Testis (tissue), 3 donors: ENCODE measurements around the gene GK2. TPM values are rescaled to one million over a fixed set of nuclear protein-coding genes. Genes with fewer than 3 reads are reported as not detected.

ENCODE experiments used
- DNase-seq: peaks from one replicate; pipeline ENCODE4 v3.0.0-alpha.2; 2019
- H3K27ac ChIP-seq, 2 donors: fragments of 200-600 bp; sonication (generic); one replicate each; pipeline ENCODE4 v1.5.1; 2019
- H3K27me3 ChIP-seq: fragments of 200-600 bp; sonication (generic); one replicate; pipeline ENCODE4 v1.5.1; 2019
- H3K36me3 ChIP-seq: fragments of 200-600 bp; sonication (generic); one replicate; pipeline ENCODE4 v1.5.1; 2017; ENCODE audit warnings: low read depth; ENCODE audit errors: missing control alignments
- H3K4me1 ChIP-seq: fragments of 200-600 bp; sonication (generic); one replicate; pipeline ENCODE4 v1.5.1; 2019
- H3K4me3 ChIP-seq, 2 donors: fragments of 200-600 bp; sonication (generic); one replicate each; pipeline ENCODE4 v1.5.1; 2017 to 2019
- H3K9me3 ChIP-seq: fragments of 200-600 bp; sonication (generic); one replicate; pipeline ENCODE4 v1.5.1; 2017
- POLR2A ChIP-seq: fragments of 450-650 bp; IDR thresholded peaks from one replicate; pipeline ENCODE4 v1.6.1; 2017; ENCODE audit warnings: antibody characterized with exemption, mild to moderate bottlenecking, moderate library complexity
- WGBS, 2 donors: methylation state at CpG; one replicate each; pipeline ENCODE4 v1.1.5; 2018; 5-methylcytosine and 5-hydroxymethylcytosine counted together
- intact Hi-C: fragments of 100-400 bp; cut with DNase I; formaldehyde crosslinking; loops from one replicate; pipeline ENCODE4 v1.15.1; 2023; ENCODE audit warnings: low total_unique reads
- polyA plus RNA-seq: library from polyadenylated mRNA; stranded (reverse); fragments of 350-450 nt; fragmentation: Illumina TruSeq; extraction: RNeasy Lipid Tissue Mini Kit (QIAGEN cat#74804); gene quantifications from one replicate; pipeline ENCODE4 v1.2.3, GENCODE V29; 2014; ENCODE audit warnings: low read depth, low replicate concordance; ENCODE audit not compliant: insufficient read depth
- total RNA-seq, 2 donors: library from RNA; depleted of rRNA; stranded (reverse); fragments of >200 nt; gene quantifications; one replicate each; pipeline ENCODE4 v1.2.3, GENCODE V29; 2016
- TF ChIP-seq, protein P1 (sequence below), 3 experiments: fragments of 450-650 bp in 2 of 3; fragments of 200-600 bp in 1 of 3; sonication (generic) in 1 of 3; IDR thresholded peaks; one replicate each; pipeline ENCODE4 v1.5.1; 2016 to 2019; ENCODE audit warnings: antibody characterized with exemption in 3 of 3, mild to moderate bottlenecking in 2 of 3, moderate library complexity in 1 of 3

Gene GK2
- total and polyA plus RNA-seq, 3 donors from 2014 or later: 29.0 to 201 (median 43.7) TPM

DNA sequence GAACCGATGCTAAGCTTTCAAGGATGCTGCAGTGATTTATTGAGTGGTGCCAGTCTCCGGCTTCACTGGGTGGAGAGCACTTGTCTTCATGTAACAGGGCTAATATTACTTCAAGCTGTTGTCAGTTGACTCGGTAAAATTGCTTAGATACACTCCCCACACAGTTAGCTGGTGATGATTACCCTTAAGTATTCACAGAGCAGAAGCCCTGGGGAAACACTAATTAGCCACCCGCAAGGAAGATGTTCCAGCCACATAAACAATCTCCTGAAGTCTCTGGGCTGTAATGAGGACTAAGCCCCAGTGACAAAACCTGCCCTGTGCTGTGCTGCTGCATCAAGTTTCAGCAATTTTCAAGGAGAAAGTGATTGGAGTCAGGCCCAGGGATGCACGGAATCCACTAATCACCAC is 37.3 kb upstream of the GK2 start:
- intact Hi-C loops: no loop called here
- DNase-seq: peak; percentile 35
- no peak for TF ChIP-seq POLR2A
- TF ChIP-seq, protein P1, sequence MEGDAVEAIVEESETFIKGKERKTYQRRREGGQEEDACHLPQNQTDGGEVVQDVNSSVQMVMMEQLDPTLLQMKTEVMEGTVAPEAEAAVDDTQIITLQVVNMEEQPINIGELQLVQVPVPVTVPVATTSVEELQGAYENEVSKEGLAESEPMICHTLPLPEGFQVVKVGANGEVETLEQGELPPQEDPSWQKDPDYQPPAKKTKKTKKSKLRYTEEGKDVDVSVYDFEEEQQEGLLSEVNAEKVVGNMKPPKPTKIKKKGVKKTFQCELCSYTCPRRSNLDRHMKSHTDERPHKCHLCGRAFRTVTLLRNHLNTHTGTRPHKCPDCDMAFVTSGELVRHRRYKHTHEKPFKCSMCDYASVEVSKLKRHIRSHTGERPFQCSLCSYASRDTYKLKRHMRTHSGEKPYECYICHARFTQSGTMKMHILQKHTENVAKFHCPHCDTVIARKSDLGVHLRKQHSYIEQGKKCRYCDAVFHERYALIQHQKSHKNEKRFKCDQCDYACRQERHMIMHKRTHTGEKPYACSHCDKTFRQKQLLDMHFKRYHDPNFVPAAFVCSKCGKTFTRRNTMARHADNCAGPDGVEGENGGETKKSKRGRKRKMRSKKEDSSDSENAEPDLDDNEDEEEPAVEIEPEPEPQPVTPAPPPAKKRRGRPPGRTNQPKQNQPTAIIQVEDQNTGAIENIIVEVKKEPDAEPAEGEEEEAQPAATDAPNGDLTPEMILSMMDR (IDR thresholded peaks at IDR 0.05): no peak

DNA sequence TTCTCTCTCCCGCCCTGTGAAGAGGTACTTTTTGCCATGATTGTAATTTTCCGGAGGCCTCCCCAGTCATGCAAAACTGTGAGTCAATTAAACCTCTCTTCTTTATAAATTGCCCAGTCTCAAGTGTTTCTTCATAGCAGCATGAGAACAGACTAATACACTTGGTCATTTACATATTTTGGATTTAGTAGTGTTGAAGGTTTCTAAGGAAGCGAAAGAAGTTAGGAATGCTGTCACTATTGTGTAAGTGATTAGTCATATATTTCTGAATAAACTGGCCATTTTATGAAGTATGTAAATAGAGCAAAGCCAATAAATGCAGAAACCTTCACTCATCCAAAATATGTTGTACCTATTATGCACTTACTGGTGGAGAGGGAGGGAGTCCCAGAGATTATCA is 34.4 kb upstream of the GK2 start:
- intact Hi-C loops: no loop called here
- Histone ChIP-seq H3K4me1 (no peaks in the 10 kb centered on the region), H3K9me3 (no peaks in the 10 kb centered on the region), H3K36me3 (no peaks in the 10 kb centered on the region), H3K27ac (no peak overlapping the region), H3K27me3 (no peaks in the 10 kb centered on the region), H3K4me3 (no peak overlapping the region)
- 89 to 97% methylated on average over 3 of the region's 3 CpGs for WGBS, 2 donors
- no peak for DNase-seq
- no peak for TF ChIP-seq POLR2A
- TF ChIP-seq, protein P1 (IDR thresholded peaks at IDR 0.05): no peak

More for the DNA sequence above, 37.3 kb upstream of the GK2 start:
- H3K27ac ChIP-seq: no peak overlapping the region
- 32 to 43% methylated on average over 5 of the region's 5 CpGs for whole genome bisulfite sequencing, 2 donors
- H3K27me3 ChIP-seq: no peaks in the 10 kb centered on the region
- no peaks in the 10 kb centered on the region for H3K4me1 ChIP-seq
- H3K9me3 ChIP-seq: no peaks in the 10 kb centered on the region
- H3K36me3 ChIP-seq: no peaks in the 10 kb centered on the region
- no peak overlapping the region for H3K4me3 ChIP-seq

DNA sequence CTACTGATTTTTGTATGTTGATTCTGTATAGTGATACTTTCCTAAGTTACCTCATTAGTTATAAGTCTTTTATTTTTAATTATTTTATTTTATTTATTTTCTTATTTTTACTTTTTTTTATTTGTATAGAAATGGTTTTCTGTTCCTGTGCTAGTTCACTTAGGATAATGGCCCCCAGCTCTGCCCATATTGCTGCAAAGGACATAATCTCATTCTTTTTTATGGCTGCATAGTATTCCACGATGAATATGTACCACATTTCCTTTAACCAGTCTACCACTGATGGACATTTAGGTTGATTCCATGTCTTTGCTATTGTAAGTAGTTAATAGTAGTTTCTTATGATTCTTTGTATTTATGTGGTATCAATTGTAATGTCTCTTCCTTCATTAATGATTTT is 31.5 kb upstream of the GK2 start:
- H3K36me3 ChIP-seq: no peaks in the 10 kb centered on the region
- H3K4me3 ChIP-seq: no peak overlapping the region
- no peaks in the 10 kb centered on the region for H3K4me1 ChIP-seq
- TF ChIP-seq, protein P1 (IDR thresholded peaks at IDR 0.05): no peak
- no peak for TF ChIP-seq POLR2A
- H3K27ac ChIP-seq: no peak overlapping the region
- intact Hi-C loops: no loop called here
- 90 to 94% methylated on average over 1 of the region's 1 CpG for WGBS, 2 donors
- DNase-seq: no peak
- no peaks in the 10 kb centered on the region for H3K27me3 ChIP-seq
- H3K9me3 ChIP-seq: no peaks in the 10 kb centered on the region

DNA sequence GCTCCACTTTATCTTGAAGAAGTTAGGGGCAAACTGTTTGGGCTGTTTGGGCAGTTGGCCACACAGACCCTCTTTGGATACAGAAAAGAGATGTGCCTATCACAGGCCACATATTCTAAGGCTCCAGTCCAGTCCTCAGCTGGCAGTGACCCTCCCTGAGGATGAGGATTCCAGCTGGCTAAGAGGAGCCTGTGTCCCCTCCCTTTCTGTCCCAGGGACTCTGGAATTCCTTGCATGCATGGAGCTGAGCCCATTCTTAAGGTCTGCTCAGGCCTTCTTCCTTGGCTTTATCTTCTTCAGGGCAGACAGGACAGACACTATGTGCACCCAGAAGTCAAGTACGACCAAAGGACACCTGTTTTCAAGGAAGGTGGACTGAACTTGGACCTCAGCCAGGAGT is 23.8 kb upstream of the GK2 start:
- no peak for DNase-seq
- H3K4me3 ChIP-seq: no peak overlapping the region
- no peaks in the 10 kb centered on the region for H3K9me3 ChIP-seq
- intact Hi-C loops: no loop called here
- H3K27me3 ChIP-seq: no peaks in the 10 kb centered on the region
- H3K27ac ChIP-seq: no peak overlapping the region
- H3K36me3 ChIP-seq: no peaks in the 10 kb centered on the region
- H3K4me1 ChIP-seq: no peaks in the 10 kb centered on the region
- 74 to 83% methylated on average over 1 of the region's 1 CpG for WGBS, 2 donors
- no peak for TF ChIP-seq POLR2A
- TF ChIP-seq, protein P1 (IDR thresholded peaks at IDR 0.05): no peak

DNA sequence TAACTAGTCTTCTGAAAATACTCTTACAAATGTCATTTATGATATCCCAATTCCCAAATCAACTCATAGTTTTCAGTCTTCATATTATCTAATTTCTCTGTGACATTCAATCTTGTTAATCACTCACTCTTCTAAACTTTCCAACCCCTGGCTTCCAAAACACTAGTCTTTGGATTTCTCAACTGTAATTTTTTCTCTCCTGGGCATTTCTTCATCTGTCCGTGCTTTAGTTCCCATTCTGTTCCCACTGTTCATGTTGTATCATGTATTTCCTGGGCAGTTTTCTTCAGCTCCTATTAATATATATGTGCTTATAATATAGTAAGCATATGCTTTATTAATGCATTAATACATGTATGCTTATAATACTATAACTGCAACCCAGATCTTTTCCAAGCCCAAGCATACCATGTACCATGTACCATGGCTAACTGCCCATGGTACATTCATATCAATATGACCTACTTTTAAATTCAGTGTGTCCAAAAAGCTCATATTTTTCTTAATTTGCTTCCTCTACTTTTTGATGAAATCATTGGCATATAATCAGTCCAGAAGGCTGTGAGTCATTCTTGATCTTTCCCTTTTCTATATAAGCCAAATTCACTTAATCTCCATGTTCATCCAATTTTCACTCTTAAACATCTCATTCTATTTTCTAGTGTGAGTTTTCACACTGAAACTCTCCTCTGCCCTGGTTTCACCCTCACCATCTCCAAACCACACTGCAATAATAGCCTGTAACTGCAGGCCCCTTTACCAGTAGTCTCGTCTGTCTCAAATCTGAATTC is 21.3 kb upstream of the GK2 start:
- no peak for DNase-seq
- intact Hi-C loops: no loop called here
- Histone ChIP-seq H3K4me1 (no peaks in the 10 kb centered on the region), H3K27me3 (no peaks in the 10 kb centered on the region), H3K36me3 (no peaks in the 10 kb centered on the region), H3K9me3 (no peaks in the 10 kb centered on the region), H3K27ac (no peak overlapping the region), H3K4me3 (no peak overlapping the region)
- 42 to 56% methylated on average over 2 of the region's 2 CpGs for WGBS, 2 donors
- TF ChIP-seq, protein P1 (IDR thresholded peaks at IDR 0.05): no peak
- no peak for TF ChIP-seq POLR2A
